Stimulated activated naive CD4-positive, alpha-beta T cell (primary cell): Measurements from ENCODE around the gene APMAP.
A peak's percentile ranks its signal among the peaks of the same experiment; 100 is the strongest.

ENCODE experiments used
- DNase-seq, 6 experiments: peaks; one replicate each; lab custom pipeline; 2025; lab: John Stamatoyannopoulos, UW

APMAP gene

GRCh38 chr20:24992487-24993205 is at the start of gene APMAP:
TSS of gene APMAP (minus strand) at chr20:24992751. CDS start at chr20:24992688, 63 bp downstream.
- peak; percentile 85 to 95 (median 92) for DNase-seq

GRCh38 chr20:25041813-25042530 is 49.4 kb upstream of the APMAP start:
- DNase-seq = no peak

- no peak for DNase-seq
Observed at GRCh38 chr20:25040438-25040831, 47.9 kb upstream of the APMAP start.

- no peak for DNase-seq
Observed at GRCh38 chr20:25039697-25040437, 47.3 kb upstream of the APMAP start.

GRCh38 chr20:25038591-25039015 is 46.1 kb upstream of the APMAP start:
- no peak for DNase-seq

GRCh38 chr20:25038103-25038410 is 45.5 kb upstream of the APMAP start:
- no peak for DNase-seq

- DNase-seq = peak in 3 of 6 experiments; percentile 14 to 27 (median 17)
Observed at GRCh38 chr20:25037288-25038102, 44.9 kb upstream of the APMAP start.

- DNase-seq = no peak
Observed at GRCh38 chr20:25036331-25036936, 43.9 kb upstream of the APMAP start.

DNA sequence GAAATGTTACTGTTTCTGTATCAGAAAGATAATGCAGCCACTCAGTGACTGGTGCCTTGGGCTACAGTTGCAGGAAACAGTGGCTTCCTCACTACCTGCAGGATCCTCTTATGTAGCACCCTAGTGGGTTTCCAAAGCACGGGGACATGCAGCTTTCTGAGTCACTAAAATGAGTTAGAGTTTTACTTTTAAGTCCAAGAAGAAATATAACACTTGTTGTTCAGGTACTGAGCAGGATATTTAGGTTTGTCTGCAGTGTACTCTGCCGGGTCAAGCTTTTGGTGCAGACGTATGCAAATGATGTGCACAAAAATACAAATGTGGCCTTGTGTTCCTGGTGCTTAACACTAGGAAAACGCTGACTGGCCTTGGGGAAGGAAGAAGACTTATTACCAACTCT is 43.4 kb upstream of the APMAP start:
- peak in 1 of 6 experiments; percentile 13 for DNase-seq

DNA sequence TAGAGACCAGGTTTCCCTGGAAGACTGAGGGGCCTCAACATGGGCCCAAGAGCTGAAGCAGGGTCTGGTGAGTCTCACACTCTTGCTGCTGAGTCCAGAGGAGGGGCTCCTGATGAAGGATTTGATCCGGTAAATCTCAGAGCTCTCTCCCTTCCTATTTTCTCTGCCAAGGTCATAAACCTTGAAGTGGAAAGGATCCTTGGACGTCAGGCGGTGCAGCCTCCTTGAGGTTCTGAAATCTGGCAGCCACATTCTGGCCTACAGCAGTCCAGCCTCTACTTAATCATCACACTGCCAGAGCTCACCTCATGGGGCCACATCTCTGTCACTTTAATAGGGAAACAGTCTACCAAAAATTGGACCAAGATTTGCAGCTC is 41.4 kb upstream of the APMAP start:
- no peak for DNase-seq

- DNase-seq = no peak
Observed at GRCh38 chr20:25033265-25033923, 40.8 kb upstream of the APMAP start.

DNA sequence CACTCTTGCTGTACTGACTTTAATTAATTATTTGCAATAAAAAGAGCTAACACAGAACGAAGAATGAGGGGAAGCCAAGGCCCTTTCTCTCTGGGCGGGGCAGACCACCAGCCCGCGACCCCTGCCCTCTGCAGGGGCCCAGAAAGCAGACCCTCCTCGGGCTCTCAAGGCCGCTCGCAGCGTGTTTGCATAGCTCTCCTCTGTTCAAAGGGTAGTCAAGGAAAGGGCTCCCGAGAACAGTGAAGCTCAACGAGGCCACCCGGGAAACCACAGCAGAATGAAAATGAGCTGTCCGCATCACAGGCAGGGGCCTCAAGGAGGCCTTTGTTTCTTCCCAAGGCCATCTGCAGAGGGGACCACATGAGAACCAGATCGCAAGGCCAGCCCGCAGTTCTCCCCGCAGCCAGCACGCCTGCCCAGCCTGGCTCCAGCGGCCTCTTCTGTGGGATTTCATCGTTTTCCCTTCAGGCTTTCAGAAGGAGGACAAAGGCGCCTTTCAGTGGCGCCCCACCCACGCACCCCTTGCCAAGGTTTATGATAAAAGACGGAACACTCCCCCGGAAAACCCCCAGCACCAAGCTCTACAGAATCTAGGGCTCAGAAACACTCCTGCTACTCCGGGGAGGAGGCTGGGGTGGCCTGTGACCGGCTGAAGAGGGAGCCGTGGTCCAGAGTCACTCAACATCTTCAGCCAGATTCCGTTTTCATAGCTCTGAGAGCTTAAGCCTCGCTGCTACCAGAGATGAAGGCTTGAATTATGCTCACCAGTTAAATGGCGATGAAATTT is 40.1 kb upstream of the APMAP start:
- no peak for DNase-seq

GRCh38 chr20:25032065-25032477 is 39.5 kb upstream of the APMAP start:
- no peak for DNase-seq

DNA sequence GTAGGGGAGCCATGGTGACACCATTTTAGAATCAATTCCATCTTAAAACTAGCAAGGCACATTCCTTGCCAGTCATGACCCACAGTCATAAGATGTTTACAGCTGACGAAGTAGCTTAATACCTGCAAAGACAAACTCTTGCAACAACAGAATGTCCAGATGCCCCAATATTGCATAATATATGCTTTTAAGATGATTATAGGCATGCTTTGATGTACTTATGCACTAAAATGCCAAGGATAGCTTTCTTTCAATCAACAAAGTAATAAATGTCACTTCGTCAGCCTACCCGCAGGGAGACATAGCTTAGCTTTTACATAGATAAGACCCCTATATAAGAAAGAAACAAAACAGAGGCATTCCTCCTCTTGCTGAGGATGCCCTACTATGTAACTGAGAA is 38.7 kb upstream of the APMAP start:
- no peak for DNase-seq

GRCh38 chr20:25030649-25031207 is 38.2 kb upstream of the APMAP start:
- no peak for DNase-seq

- DNase-seq = no peak
Observed at GRCh38 chr20:25030007-25030648, 37.6 kb upstream of the APMAP start.

- no peak for DNase-seq
Observed at GRCh38 chr20:25025986-25026605, 33.5 kb upstream of the APMAP start.

- no peak for DNase-seq
Observed at GRCh38 chr20:25025091-25025861, 32.7 kb upstream of the APMAP start.
